K562 (cell line): ENCODE results near the gene NUP153. TPM values are rescaled to one million over a fixed set of nuclear protein-coding genes. Genes with fewer than 3 reads are reported as not detected.

ENCODE experiments used
- BCL6 ChIP-seq: fragments of 250-450 bp; sonication (Bioruptor Pico); IDR thresholded peaks from 2 replicates; pipeline ENCODE4 v1.4.0; 2020
- CEBPB ChIP-seq: fragments of 450-650 bp; IDR thresholded peaks from 2 replicates; pipeline ENCODE4 v1.6.1; 2016; ENCODE audit warnings: missing genetic modification characterization, missing compliant biosample characterization
- FOXA1 ChIP-seq: fragments of 450-650 bp; IDR thresholded peaks from 2 replicates; pipeline ENCODE4 v1.6.1; 2016; ENCODE audit warnings: mild to moderate bottlenecking, borderline replicate concordance
- FOXP1 ChIP-seq: sonication (generic); formaldehyde crosslinking; IDR thresholded peaks from 2 replicates; pipeline ENCODE4 v1.8.0; 2022; ENCODE audit warnings: mild to moderate bottlenecking, missing genetic modification reagents
- GABPB2 ChIP-seq: fragments of 250-450 bp; sonication (Bioruptor Pico); conservative IDR thresholded peaks from 2 replicates; pipeline ENCODE4 v1.5.1; 2021; ENCODE audit warnings: mild to moderate bottlenecking
- GTF2E2 ChIP-seq: fragments of 200-800 bp; sonication (Bioruptor generic); IDR thresholded peaks from 2 replicates; pipeline ENCODE4 v1.6.1; 2016; ENCODE audit warnings: missing genetic modification characterization, missing compliant biosample characterization
- HMBOX1 ChIP-seq: sonication (generic); IDR thresholded peaks from 2 replicates; pipeline ENCODE4 v1.6.1; 2016
- HNRNPLL ChIP-seq: fragments of 200-400 bp; formaldehyde crosslinking; IDR thresholded peaks from 2 replicates; pipeline ENCODE4 v1.6.1; 2017; ENCODE audit warnings: low read length, low read depth, mild to moderate bottlenecking; ENCODE audit not compliant: poor library complexity, severe bottlenecking
- NBN ChIP-seq: fragments of 450-650 bp; IDR thresholded peaks from 2 replicates; pipeline ENCODE4 v1.6.1; 2016; ENCODE audit warnings: low read depth, mild to moderate bottlenecking
- POLR2AphosphoS5 ChIP-seq: IDR thresholded peaks from 2 replicates; pipeline ENCODE4 v1.6.1; 2011; ENCODE audit warnings: mild to moderate bottlenecking, low read depth, low read length, moderate library complexity; ENCODE audit not compliant: control insufficient read depth, insufficient read depth
- POLR2H ChIP-seq: IDR thresholded peaks from 2 replicates; pipeline ENCODE4 v1.6.1; 2016; ENCODE audit warnings: missing genetic modification characterization, low read depth, mild to moderate bottlenecking, control low read depth, missing compliant biosample characterization, moderate library complexity
- PURB ChIP-seq: sonication (generic); formaldehyde crosslinking; IDR thresholded peaks from 2 replicates; pipeline ENCODE4 v1.9.0; 2021; ENCODE audit warnings: low read depth, mild to moderate bottlenecking, missing genetic modification reagents
- SLC30A9 ChIP-seq: fragments of 250-450 bp; sonication (Bioruptor Pico); IDR thresholded peaks from 2 replicates; pipeline ENCODE4 v1.8.0; 2022; ENCODE audit warnings: mild to moderate bottlenecking, moderate library complexity
- STAT5B ChIP-seq: fragments of 250-450 bp; sonication (Bioruptor Pico); IDR thresholded peaks from 2 replicates; pipeline ENCODE4 v1.8.0; 2021; ENCODE audit warnings: mild to moderate bottlenecking, inconsistent platforms
- U2AF2 ChIP-seq: fragments of 200-400 bp; formaldehyde crosslinking; optimal IDR thresholded peaks from 2 replicates; pipeline ENCODE3; 2017; ENCODE audit warnings: low read depth, mild to moderate bottlenecking, low read length
- ZC3H8 ChIP-seq: fragments of 450-650 bp; IDR thresholded peaks from 2 replicates; pipeline ENCODE4 v1.6.1; 2017
- ZNF174 ChIP-seq: fragments of 250-450 bp; sonication (Bioruptor Pico); IDR thresholded peaks from 2 replicates; pipeline ENCODE4 v1.4.0; 2020; ENCODE audit warnings: mild to moderate bottlenecking
- ZNF609 ChIP-seq: sonication (generic); formaldehyde crosslinking; IDR thresholded peaks from 2 replicates; pipeline ENCODE4 v1.8.1; 2023; ENCODE audit warnings: missing genetic modification reagents, mild to moderate bottlenecking, borderline replicate concordance
- ZNF695 ChIP-seq: fragments of 450-650 bp; formaldehyde crosslinking; IDR thresholded peaks from 2 replicates; pipeline ENCODE4 v1.4.0; 2020; ENCODE audit warnings: mild to moderate bottlenecking, moderate library complexity
- polyA plus RNA-seq, 8 experiments: library from polyadenylated mRNA; depleted of rRNA in 4 of 8; stranded (reverse) in 5 of 8; unstranded in 3 of 8; fragments of >200 nt; fragmentation: Nextera tagmentation in 2 of 8; fragmentation: Illumina TruSeq in 1 of 8; extraction: Ambion mirVana in 2 of 8; extraction: Trizol in 1 of 8; gene quantifications; 2 replicates each; pipeline versions ENCODE4 v1.2.1 to v1.2.3, GENCODE V29; 2011 to 2014; ENCODE audit warnings: inconsistent platforms in 1 of 8, missing spikeins in 1 of 8
- total RNA-seq, 7 experiments: library from RNA; depleted of rRNA in 6 of 7; stranded (reverse); fragments of >200 nt in 6 of 7; fragmentation: Illumina TruSeq in 2 of 7; extraction: Trizol in 2 of 7; gene quantifications; 2 replicates each; pipeline versions ENCODE4 v1.2.1 to v1.2.3, GENCODE V29; 2011 to 2021; ENCODE audit warnings: low replicate concordance in 1 of 7
- TF ChIP-seq, protein P1 (sequence below): fragments of 450-650 bp; IDR thresholded peaks from 2 replicates; pipeline ENCODE4 v1.6.1; 2017; ENCODE audit warnings: antibody characterized with exemption
- TF ChIP-seq, protein P2 (sequence below): sonication (generic); formaldehyde crosslinking; IDR thresholded peaks from 2 replicates; pipeline ENCODE4 v1.9.0; 2022; ENCODE audit warnings: mild to moderate bottlenecking, missing genetic modification reagents

NUP153 gene
- total and polyA plus RNA-seq, 9 of the 15 experiments (the other 6 are each of a cell fraction or from before 2014, with no cell fraction given) = 21.9 to 110 (median 84.8) TPM

- TF ChIP-seq HMBOX1 (peak; percentile 50), CEBPB (tag) (no peak), GTF2E2 (tag) (no peak), ZNF695 (no peak), U2AF2 (no peak), FOXA1 (no peak), GABPB2 (CRISPR knock-in tag) (no peak), FOXP1 (CRISPR knock-in tag) (no peak), POLR2H (peak; percentile 45; the same call in 1 of the 2 replicates), ZNF609 (CRISPR knock-in tag) (no peak), SLC30A9 (CRISPR knock-in tag) (no peak), STAT5B (CRISPR knock-in tag) (no peak), NBN (peak; percentile 55; the same call in 1 of the 2 replicates), BCL6 (CRISPR knock-in tag) (no peak), HNRNPLL (no peak), POLR2AphosphoS5 (no peak), ZNF174 (CRISPR knock-in tag) (no peak), PURB (CRISPR knock-in tag) (no peak), ZC3H8 (no peak)
- TF ChIP-seq, protein P1, sequence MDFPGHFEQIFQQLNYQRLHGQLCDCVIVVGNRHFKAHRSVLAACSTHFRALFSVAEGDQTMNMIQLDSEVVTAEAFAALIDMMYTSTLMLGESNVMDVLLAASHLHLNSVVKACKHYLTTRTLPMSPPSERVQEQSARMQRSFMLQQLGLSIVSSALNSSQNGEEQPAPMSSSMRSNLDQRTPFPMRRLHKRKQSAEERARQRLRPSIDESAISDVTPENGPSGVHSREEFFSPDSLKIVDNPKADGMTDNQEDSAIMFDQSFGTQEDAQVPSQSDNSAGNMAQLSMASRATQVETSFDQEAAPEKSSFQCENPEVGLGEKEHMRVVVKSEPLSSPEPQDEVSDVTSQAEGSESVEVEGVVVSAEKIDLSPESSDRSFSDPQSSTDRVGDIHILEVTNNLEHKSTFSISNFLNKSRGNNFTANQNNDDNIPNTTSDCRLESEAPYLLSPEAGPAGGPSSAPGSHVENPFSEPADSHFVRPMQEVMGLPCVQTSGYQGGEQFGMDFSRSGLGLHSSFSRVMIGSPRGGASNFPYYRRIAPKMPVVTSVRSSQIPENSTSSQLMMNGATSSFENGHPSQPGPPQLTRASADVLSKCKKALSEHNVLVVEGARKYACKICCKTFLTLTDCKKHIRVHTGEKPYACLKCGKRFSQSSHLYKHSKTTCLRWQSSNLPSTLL = no peak
- TF ChIP-seq, protein P2, sequence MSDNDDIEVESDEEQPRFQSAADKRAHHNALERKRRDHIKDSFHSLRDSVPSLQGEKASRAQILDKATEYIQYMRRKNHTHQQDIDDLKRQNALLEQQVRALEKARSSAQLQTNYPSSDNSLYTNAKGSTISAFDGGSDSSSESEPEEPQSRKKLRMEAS (CRISPR knock-in tag) = no peak
These were observed 6.0 kb downstream of the NUP153 start (continued) for GRCh38 chr6:17700421-17701416.
